ENCODE measurements around the gene CAPN5. TPM values are rescaled to one million over a fixed set of nuclear protein-coding genes. Genes with fewer than 3 reads are reported as not detected.
A peak's percentile ranks its signal among the peaks of the same experiment; 100 is the strongest.

The CAPN5 gene
- total and polyA plus RNA-seq, 2 donors from 2014 or later, result 20.0 to 36.0 TPM

GRCh38 chr11:77038029-77038824 is 28.5 kb upstream of the CAPN5 start:
- Histone ChIP-seq H3K9ac (ENCODE audit: low read length in 3 of 3) (no peak overlapping the region), H3K4me3 (ENCODE audit: low read length in 3 of 3) (no peak overlapping the region), H3K27me3 (ENCODE audit: control insufficient read depth, insufficient read depth, low read length) (no peaks in the 10 kb centered on the region), H3K27ac (ENCODE audit: low read depth in 2 of 2, low read length in 2 of 2) (no peak overlapping the region), H3K36me3 (ENCODE audit: control insufficient read depth in 2 of 3, insufficient read depth in 3 of 3, low read length in 3 of 3) (no peaks in the 10 kb centered on the region), H3K4me1 (ENCODE audit: control insufficient read depth in 2 of 3, insufficient read depth in 2 of 3, low read depth in 1 of 3, low read length in 3 of 3) (peaks cover 0 to 7% (median 0%) of the 10 kb centered on the region in 3 donors), H3K9me3 (ENCODE audit: control insufficient read depth in 2 of 3, insufficient read depth in 1 of 3, low read length in 3 of 3) (no peaks in the 10 kb centered on the region)
- no peak for DNase-seq
- FAIRE-seq, result no peak
- intact Hi-C loops (cut with DNase I), result no loop called here
- TF ChIP-seq CTCF (IDR thresholded peaks at IDR 0.05; ENCODE audit: borderline replicate concordance, extremely low read depth, insufficient read depth), result no peak

DNA sequence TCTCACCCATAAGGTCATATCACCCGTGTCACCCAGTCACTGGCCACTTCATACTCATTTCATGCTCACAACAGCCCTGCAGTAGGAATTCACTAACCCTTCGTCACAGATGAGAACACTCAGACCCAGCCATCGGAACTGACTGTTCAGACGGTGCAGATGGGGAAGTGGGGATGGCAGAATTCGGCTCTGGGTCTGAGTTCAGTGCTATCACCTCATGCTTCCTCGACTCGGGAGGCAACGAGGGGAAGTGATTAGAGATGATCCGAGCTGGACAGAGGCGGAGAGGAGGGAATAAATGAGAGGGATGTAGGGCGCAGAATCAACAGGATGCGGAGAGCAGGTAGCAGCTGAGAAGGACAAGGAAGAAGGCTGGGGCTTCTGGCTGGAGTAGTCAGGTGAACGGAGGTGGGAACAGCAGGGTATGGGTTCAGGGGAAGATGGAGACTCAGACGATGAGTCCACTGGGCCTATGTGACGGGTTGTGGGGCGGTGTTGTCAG is 27.9 kb upstream of the CAPN5 start:
- H3K4me1 ChIP-seq (ENCODE audit: control insufficient read depth in 2 of 3, insufficient read depth in 2 of 3, low read depth in 1 of 3, low read length in 3 of 3), result peaks cover 0 to 7% (median 0%) of the 10 kb centered on the region in 3 donors
- no peaks in the 10 kb centered on the region for H3K27me3 ChIP-seq (ENCODE audit: control insufficient read depth, insufficient read depth, low read length)
- H3K9ac ChIP-seq (ENCODE audit: low read length in 3 of 3), result no peak overlapping the region
- intact Hi-C loops (cut with DNase I), result no loop called here
- no peak overlapping the region for H3K27ac ChIP-seq (ENCODE audit: low read depth in 2 of 2, low read length in 2 of 2)
- H3K9me3 ChIP-seq (ENCODE audit: control insufficient read depth in 2 of 3, insufficient read depth in 1 of 3, low read length in 3 of 3), result no peaks in the 10 kb centered on the region
- H3K36me3 ChIP-seq (ENCODE audit: control insufficient read depth in 2 of 3, insufficient read depth in 3 of 3, low read length in 3 of 3), result no peaks in the 10 kb centered on the region
- DNase-seq (no peak), FAIRE-seq (no peak)
- no peak for TF ChIP-seq CTCF (IDR thresholded peaks at IDR 0.05; ENCODE audit: borderline replicate concordance, extremely low read depth, insufficient read depth)
- H3K4me3 ChIP-seq (ENCODE audit: low read length in 3 of 3), result no peak overlapping the region

- Histone ChIP-seq H3K4me1 (ENCODE audit: control insufficient read depth in 2 of 3, insufficient read depth in 2 of 3, low read depth in 1 of 3, low read length in 3 of 3) (peaks cover 0 to 7% (median 0%) of the 10 kb centered on the region in 3 donors), H3K36me3 (ENCODE audit: control insufficient read depth in 2 of 3, insufficient read depth in 3 of 3, low read length in 3 of 3) (no peaks in the 10 kb centered on the region), H3K27ac (ENCODE audit: low read depth in 2 of 2, low read length in 2 of 2) (no peak overlapping the region), H3K27me3 (ENCODE audit: control insufficient read depth, insufficient read depth, low read length) (no peaks in the 10 kb centered on the region), H3K9me3 (ENCODE audit: control insufficient read depth in 2 of 3, insufficient read depth in 1 of 3, low read length in 3 of 3) (no peaks in the 10 kb centered on the region), H3K4me3 (ENCODE audit: low read length in 3 of 3) (peak overlapping the region in 1 of 3 donors; percentile 35), H3K9ac (ENCODE audit: low read length in 3 of 3) (no peak overlapping the region)
- intact Hi-C loops (cut with DNase I), result no loop called here
- peak; percentile 34 for TF ChIP-seq CTCF (IDR thresholded peaks at IDR 0.05; ENCODE audit: borderline replicate concordance, extremely low read depth, insufficient read depth)
- DNase-seq (peak in 4 of 5 donors; percentile 61 to 71 (median 64)), FAIRE-seq (no peak)
These were observed 27.0 kb upstream of the CAPN5 start for GRCh38 chr11:77039491-77040400.

Data from kidney (tissue), 14 donors.